GM03348 (cell line): ENCODE data around the gene MANEA.

Experiments
- DNase-seq: peaks from one replicate; pipeline ENCODE4 v3.0.0; 2012; ENCODE audit warnings: low spot score

MANEA gene

GRCh38 chr6:95587989-95588388 lies 10.7 kb downstream of the MANEA start:
- no peak for DNase-seq

- no peak for DNase-seq
Observed at GRCh38 chr6:95589067-95589466, 11.7 kb downstream of the MANEA start.

- no peak for DNase-seq
Observed at GRCh38 chr6:95589826-95590570, 12.7 kb downstream of the MANEA start.

DNA sequence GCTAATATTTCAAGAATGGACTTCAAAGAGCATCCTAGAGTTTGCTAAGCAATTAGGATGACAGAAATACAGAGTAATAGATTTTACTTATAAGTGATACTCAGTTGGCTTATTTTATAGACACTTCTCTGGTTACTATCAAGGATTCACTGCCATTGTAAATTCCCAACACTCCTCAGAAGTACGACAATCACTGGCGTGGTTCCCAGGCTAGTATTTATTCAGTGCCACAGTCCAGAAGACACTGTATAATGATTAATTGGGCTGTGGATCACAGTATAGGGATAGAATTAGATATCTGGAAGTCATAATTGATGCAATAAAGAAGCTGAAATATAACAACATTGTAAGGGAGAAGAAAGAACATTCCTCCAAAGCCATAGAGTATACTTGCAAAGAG lies 15.7 kb downstream of the MANEA start:
- no peak for DNase-seq

GRCh38 chr6:95596021-95596420 lies 18.7 kb downstream of the MANEA start:
- no peak for DNase-seq

DNA sequence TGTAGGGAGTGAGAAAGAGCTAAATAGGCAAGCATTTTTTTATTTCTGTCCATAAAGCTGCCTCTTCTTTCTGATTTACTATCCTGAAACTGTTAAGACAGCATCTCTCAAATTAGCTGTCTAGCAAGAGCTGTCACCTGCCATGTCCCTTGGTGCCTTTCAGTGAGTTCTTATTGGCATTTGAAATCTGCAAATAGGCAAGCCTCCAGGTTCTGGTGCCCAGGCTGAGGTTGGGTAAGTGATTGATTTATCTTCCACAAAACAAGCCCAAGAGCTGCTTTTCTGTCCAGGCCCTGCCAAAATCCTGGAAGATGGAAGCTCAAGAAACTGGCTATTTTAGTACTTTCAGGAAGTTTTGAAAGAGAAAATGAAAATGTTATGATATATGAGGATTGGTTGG lies 22.4 kb downstream of the MANEA start:
- DNase-seq = no peak

GRCh38 chr6:95601133-95601532 lies 23.8 kb downstream of the MANEA start:
- no peak for DNase-seq

DNA sequence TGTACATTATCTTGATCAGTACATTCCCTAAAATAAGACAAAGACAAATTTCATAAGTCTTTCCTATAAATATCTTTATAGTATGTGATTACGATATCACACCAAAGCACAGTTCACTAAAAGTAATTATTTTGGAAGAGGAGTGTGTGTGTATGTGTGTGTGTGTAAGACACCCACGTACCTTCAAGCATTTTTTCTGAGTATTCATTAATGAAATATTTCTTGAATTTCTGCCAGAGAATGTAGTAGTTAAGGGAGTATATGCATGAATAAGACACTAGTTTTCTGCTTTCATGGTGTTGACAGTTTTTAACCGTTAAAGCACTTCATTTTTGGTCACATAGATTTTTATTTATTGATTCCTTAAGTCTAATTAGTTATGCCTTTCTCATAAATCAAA lies 36.8 kb downstream of the MANEA start:
- no peak for DNase-seq

GRCh38 chr6:95629551-95629950 lies 52.2 kb downstream of the MANEA start:
- no peak for DNase-seq

DNA sequence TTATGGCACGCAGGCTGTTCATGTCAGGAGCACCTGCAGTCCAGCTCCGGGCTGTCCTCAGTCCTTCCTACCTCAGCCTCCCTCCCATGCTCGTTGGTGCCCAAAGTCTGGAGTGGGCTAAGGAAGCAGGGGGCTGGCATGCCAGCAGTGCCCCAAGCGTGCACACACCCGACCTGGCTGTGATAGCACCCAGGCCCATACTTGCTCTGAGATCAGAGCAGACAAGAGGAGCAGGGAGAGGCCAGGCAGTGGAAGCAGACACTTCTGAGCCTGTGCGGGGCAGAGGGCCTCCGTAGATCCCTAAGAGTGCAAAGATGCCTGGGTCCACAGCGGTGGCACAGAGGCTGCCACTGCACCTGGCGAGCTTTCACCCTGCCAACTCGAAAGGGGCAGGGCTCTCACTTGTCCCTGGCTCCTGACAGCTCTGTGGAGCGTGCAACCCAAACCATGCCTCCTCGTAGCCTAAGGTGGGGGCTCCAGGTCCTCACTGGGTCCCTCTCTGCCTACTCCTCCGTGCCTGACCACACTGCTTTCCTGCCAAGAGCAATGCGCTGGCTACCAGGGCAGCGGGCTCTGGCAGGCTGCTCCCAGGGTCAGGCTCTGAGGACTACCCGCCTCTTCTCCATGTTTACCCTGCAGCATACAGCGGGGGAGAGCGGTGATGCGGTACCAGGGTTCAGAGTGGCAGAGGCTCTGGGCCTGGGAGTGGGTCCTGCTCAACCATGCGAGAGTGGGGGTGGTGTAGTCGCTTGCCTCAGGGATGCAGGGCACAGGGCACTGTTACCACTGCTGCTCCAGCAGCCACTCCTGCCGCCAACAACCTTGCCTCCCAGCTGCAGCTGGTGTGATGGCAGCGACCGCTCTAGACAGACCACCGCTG lies 59.5 kb downstream of the MANEA start:
- no peak for DNase-seq

DNA sequence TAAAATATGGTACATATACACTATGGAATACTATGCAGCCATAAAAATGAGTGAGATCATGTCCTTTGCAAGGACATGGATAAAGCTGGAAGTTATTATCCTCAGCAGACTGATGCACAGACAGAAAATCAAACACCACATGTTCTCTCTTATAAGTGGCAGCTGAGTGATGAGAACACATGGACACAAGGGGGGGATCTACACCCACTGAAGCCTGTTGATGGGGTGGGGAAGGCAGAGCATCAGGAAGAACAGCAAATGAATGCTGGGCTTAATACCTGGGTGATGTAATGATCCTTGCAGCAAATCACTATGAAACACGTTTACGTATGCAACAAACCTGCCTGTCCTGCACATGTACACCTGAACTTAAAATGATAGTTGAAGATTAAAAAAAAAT lies 71.3 kb downstream of the MANEA start:
- no peak for DNase-seq

- no peak for DNase-seq
Observed at GRCh38 chr6:95649451-95649850, 72.1 kb downstream of the MANEA start.

DNA sequence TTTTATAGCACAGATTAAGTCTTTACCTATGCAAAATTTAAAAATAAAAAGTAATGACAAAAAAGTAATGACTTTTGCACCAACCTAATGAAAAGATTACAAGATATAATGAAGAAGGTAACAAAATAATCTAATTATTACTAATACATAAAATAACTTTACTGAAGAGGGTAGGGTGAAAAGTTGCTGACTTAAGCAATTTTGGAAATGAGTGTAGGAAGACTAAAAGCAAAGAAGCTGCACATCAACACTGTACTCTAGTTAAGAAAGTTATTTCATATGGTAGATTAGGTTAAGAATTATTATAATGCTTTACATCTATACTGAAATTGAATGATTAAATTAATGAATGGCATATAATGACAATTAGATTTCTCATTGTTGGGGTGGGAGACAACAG lies 76.8 kb downstream of the MANEA start:
- no peak for DNase-seq

DNA sequence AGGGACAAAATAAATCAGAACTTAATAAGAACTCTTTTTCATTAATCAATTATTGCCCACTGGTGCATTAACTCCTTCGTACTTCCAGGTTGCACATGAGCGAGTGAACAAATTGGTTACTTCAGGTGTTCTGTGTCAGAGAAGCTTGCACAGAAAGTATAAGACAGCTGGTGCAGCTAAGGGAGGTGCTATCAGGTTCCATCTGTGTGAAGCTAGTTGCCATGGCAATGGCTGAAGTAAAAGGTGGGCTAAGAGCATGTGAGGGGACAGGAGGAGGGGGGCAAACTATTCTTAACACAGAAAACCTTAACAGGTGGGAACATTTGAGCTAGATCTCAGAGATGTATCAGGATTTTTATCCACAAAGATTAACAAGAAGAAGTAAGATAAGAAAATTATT lies 81.6 kb downstream of the MANEA start:
- DNase-seq = no peak
